WERI-Rb-1 (cell line): ENCODE data around the gene CECR2.

ENCODE experiments used
- DNase-seq: peaks from one replicate; pipeline ENCODE4 v3.0.0-alpha.2; 2020
- H3K27ac ChIP-seq: fragments of 250-450 bp; sonication (Bioruptor Pico); 2 replicates; pipeline ENCODE4 v1.5.1; 2020; ENCODE audit warnings: mild to moderate bottlenecking, moderate library complexity
- H3K27me3 ChIP-seq: fragments of 250-450 bp; sonication (Bioruptor Pico); 2 replicates; pipeline ENCODE4 v1.5.1; 2021; ENCODE audit warnings: mild to moderate bottlenecking, low read depth, moderate library complexity; ENCODE audit not compliant: insufficient read depth, severe bottlenecking
- H3K36me3 ChIP-seq: fragments of 250-450 bp; sonication (Bioruptor Pico); 2 replicates; pipeline ENCODE4 v1.5.1; 2020; ENCODE audit warnings: mild to moderate bottlenecking, moderate library complexity
- H3K4me3 ChIP-seq: 2 replicates; pipeline ENCODE4 v1.5.1; 2011; ENCODE audit warnings: low read depth, mild to moderate bottlenecking, control low read depth, low read length
- H3K9me3 ChIP-seq: fragments of 250-450 bp; sonication (Bioruptor Pico); 2 replicates; pipeline ENCODE4 v1.5.1; 2021; ENCODE audit warnings: mild to moderate bottlenecking, moderate library complexity; ENCODE audit not compliant: severe bottlenecking
- CTCF ChIP-seq: IDR thresholded peaks from 2 replicates; pipeline ENCODE4 v1.5.1; 2011; ENCODE audit warnings: low read depth, mild to moderate bottlenecking, control low read depth, inconsistent platforms, low read length

The CECR2 gene

DNA sequence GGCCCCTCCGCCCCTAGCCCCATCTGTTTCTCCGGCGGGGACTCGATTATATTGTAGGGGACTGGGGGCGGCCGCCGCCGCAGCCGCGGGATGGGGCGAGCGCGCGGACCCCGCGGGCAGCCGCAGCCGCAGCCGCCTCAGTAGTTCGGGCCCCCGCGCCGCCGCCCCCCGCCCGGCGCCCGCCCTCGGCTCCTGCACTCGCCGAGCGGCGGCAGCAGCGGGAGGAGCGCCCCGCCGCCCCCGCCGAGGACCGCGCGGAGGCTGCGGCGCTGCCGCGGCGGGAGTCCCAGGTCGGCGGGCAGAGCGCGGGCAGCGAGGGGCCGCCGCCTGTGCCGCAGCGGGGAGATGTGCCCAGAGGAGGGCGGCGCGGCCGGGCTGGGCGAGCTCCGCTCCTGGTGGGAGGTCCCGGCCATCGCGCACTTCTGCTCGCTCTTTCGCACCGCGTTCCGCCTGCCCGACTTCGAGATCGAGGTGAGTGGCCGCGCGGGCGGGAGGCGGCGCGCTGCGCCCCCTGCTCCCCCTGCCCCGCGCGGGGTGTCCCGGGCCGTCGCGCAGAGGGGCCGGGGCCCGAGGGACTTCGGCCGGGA is at the start of gene CECR2:
CECR2 (plus strand) TSS at position 22 of the 587 bp plus-strand sequence; CDS start at position 346, 324 bp downstream.
- Histone ChIP-seq H3K27ac (no peak within 1 kb of the TSS), H3K36me3 (no peaks in the 10 kb centered on the region), H3K9me3 (no peaks in the 10 kb centered on the region), H3K4me3 (peak within 1 kb of the TSS; percentile 58), H3K27me3 (peaks cover 50% of the 10 kb centered on the region)
- DNase-seq, result peak; percentile 45
- no peak for TF ChIP-seq CTCF

GRCh38 chr22:17319546-17319945 is 49.7 kb upstream of the CECR2 start:
- TF ChIP-seq CTCF, result no peak

DNA sequence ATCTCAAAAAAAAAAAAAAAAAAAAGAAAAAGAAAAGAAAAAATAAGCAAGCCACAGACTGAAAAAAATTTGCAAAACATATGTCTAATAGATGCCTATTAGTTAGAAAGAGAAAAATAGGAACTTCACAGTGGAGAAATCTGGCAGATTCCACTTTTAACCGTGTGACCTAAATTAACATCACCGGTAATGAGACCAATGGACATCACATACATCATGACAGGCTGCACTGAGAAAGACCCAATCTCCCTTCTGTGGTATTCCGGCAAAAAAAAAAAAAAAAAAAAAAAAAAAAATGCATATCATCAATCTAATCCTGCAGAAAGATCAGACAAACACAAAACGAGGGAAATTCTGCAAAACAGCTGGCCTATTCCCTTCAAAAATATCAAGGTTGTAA is 46.7 kb upstream of the CECR2 start:
- DNase-seq, result no peak
- no peak for TF ChIP-seq CTCF
- Histone ChIP-seq H3K9me3 (no peaks in the 10 kb centered on the region), H3K27ac (no peak overlapping the region), H3K4me3 (no peak overlapping the region), H3K36me3 (no peaks in the 10 kb centered on the region), H3K27me3 (no peaks in the 10 kb centered on the region)

More at GRCh38 chr22:17319546-17319945, 49.7 kb upstream of the CECR2 start:
- Histone ChIP-seq H3K9me3 (no peaks in the 10 kb centered on the region), H3K27ac (no peak overlapping the region), H3K36me3 (no peaks in the 10 kb centered on the region), H3K27me3 (no peaks in the 10 kb centered on the region), H3K4me3 (no peak overlapping the region)
- no peak for DNase-seq

DNA sequence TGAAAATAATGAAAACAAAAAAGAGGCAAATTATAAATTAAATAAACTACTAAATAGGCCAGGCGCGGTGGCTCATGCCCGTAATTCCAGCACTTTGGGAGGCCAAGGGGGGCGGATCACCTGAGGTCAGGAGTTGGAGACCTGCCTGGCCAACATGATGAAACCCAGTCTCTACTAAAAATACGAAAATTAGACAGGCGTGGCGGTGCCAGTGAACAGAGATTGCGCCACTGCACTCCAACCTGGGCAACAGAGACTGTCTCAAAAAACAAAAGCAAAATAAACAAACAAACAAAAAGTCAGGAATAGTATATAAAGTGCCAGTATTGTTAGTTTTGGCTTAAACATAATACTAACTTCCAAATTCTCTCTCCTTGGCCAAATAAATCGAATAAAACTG is 37.6 kb upstream of the CECR2 start:
- no peak for DNase-seq
- Histone ChIP-seq H3K27ac (no peak overlapping the region), H3K4me3 (no peak overlapping the region), H3K9me3 (no peaks in the 10 kb centered on the region), H3K36me3 (no peaks in the 10 kb centered on the region), H3K27me3 (no peaks in the 10 kb centered on the region)
- TF ChIP-seq CTCF, result no peak

- no peak for DNase-seq
- Histone ChIP-seq H3K27ac (no peak overlapping the region), H3K27me3 (no peaks in the 10 kb centered on the region), H3K4me3 (no peak overlapping the region), H3K9me3 (no peaks in the 10 kb centered on the region), H3K36me3 (no peaks in the 10 kb centered on the region)
- TF ChIP-seq CTCF, result no peak
These were observed 37.0 kb upstream of the CECR2 start for GRCh38 chr22:17332109-17332800.
